SK-N-SH (cell line): Measurements from ENCODE around the gene AUTS2. TPM values are rescaled to one million over a fixed set of nuclear protein-coding genes. Genes with fewer than 3 reads are reported as not detected.

Source experiments
- CTCF ChIA-PET: fragments of 300-600, 350-600 bp; formaldehyde crosslinking; extraction: SDS; loops from one replicate; lab custom pipeline; 2021; lab: Yijun Ruan, JAX
- POLR2A ChIA-PET: fragments of 350-600 bp; sonication (Branson Sonifier 250); formaldehyde crosslinking; extraction: SDS; loops from one replicate; lab custom pipeline; 2020; ENCODE audit warnings: antibody characterized with exemption, inconsistent platforms; lab: Yijun Ruan, JAX
- DNase-seq: peaks from one replicate; pipeline ENCODE4 v3.0.0; 2012
- H2AFZ ChIP-seq: fragments of 200-600 bp; sonication (generic); 2 replicates; pipeline ENCODE4 v1.8.1; 2016; ENCODE audit warnings: antibody characterized with exemption, mild to moderate bottlenecking, low read depth
- H3F3A ChIP-seq: fragments of 200-600 bp; sonication (generic); replicated peaks from 2 replicates; pipeline ENCODE3; 2016; ENCODE audit warnings: antibody characterized with exemption, mild to moderate bottlenecking; ENCODE audit not compliant: insufficient read depth
- H3K27ac ChIP-seq, 2 experiments: fragments of 200-500 bp in 1 of 2; fragments of 200-600 bp in 1 of 2; sonication (Bioruptor generic) in 1 of 2; sonication (generic), shearing (Covaris generic) in 1 of 2; 2 replicates each; pipeline versions ENCODE4 v1.5.1 to v1.6.1; 2014 to 2016; ENCODE audit warnings: low read depth in 2 of 2, inconsistent platforms in 1 of 2, low read length in 1 of 2, mild to moderate bottlenecking in 1 of 2, mixed read lengths in 1 of 2
- H3K27me3 ChIP-seq: fragments of 200-600 bp; sonication (generic), shearing (Covaris generic); 2 replicates; pipeline ENCODE4 v1.6.1; 2016; ENCODE audit warnings: mixed run types; ENCODE audit not compliant: insufficient read depth
- H3K36me3 ChIP-seq, 2 experiments: fragments of 200-500 bp in 1 of 2; fragments of 200-600 bp in 1 of 2; sonication (Bioruptor generic) in 1 of 2; sonication (generic) in 1 of 2; replicated peaks in 1 of 2; 2 replicates each; pipeline versions ENCODE3 to v1.5.1; 2014 to 2016; ENCODE audit warnings: low read length in 1 of 2, mild to moderate bottlenecking in 1 of 2; ENCODE audit not compliant: insufficient read depth in 2 of 2, control insufficient read depth in 1 of 2
- H3K4me1 ChIP-seq, 2 experiments: fragments of 200-500 bp in 1 of 2; fragments of 200-600 bp in 1 of 2; sonication (Bioruptor generic) in 1 of 2; sonication (generic), shearing (Covaris generic) in 1 of 2; 2 replicates each; pipeline versions ENCODE4 v1.5.1 to v1.6.1; 2014 to 2016; ENCODE audit warnings: low read depth in 1 of 2, low read length in 1 of 2, mixed run types in 1 of 2; ENCODE audit not compliant: insufficient read depth in 2 of 2, control insufficient read depth in 1 of 2
- H3K4me2 ChIP-seq: fragments of 200-600 bp; sonication (generic), shearing (Covaris generic); 2 replicates; pipeline ENCODE4 v1.6.1; 2017; ENCODE audit warnings: mixed run types
- H3K4me3 ChIP-seq, 2 experiments: fragments of 200-500 bp in 1 of 2; fragments of 200-600 bp in 1 of 2; sonication (Bioruptor generic) in 1 of 2; sonication (generic), shearing (Covaris generic) in 1 of 2; 2 replicates each; pipeline versions ENCODE4 v1.5.1 to v1.8.1; 2014 to 2016; ENCODE audit warnings: low read depth in 2 of 2, inconsistent platforms in 1 of 2, low read length in 1 of 2, mild to moderate bottlenecking in 1 of 2, mixed read lengths in 1 of 2, moderate library complexity in 1 of 2
- H3K79me2 ChIP-seq: fragments of 200-600 bp; sonication (generic); 2 replicates; pipeline ENCODE4 v1.8.1; 2017; ENCODE audit warnings: mild to moderate bottlenecking; ENCODE audit not compliant: insufficient read depth
- H3K9ac ChIP-seq: fragments of 200-600 bp; sonication (generic); 2 replicates; pipeline ENCODE4 v1.6.1; 2017; ENCODE audit warnings: mixed run types
- H3K9me2 ChIP-seq: fragments of 200-600 bp; sonication (generic); 2 replicates; pipeline ENCODE4 v1.6.1; 2017; ENCODE audit warnings: mixed run types
- H3K9me3 ChIP-seq: fragments of 200-600 bp; sonication (generic); 2 replicates; pipeline ENCODE4 v1.6.1; 2017; ENCODE audit warnings: mixed run types, mild to moderate bottlenecking, moderate library complexity
- H4K20me1 ChIP-seq: fragments of 200-600 bp; sonication (generic); 2 replicates; pipeline ENCODE4 v1.6.1; 2017; ENCODE audit warnings: mild to moderate bottlenecking, mixed run types; ENCODE audit not compliant: insufficient read depth
- CHD2 ChIP-seq: fragments of 150-350 bp; IDR thresholded peaks from 2 replicates; pipeline ENCODE4 v1.6.1; 2018; ENCODE audit warnings: low read length; ENCODE audit not compliant: partially characterized antibody
- EZH2phosphoT487 ChIP-seq: fragments of 200-600 bp; sonication (generic); IDR thresholded peaks from 2 replicates; pipeline ENCODE4 v1.6.1; 2017; ENCODE audit warnings: low read depth, mixed run types, mild to moderate bottlenecking, antibody characterized with exemption, moderate library complexity, borderline replicate concordance
- FOSL2 ChIP-seq: IDR thresholded peaks from 2 replicates; pipeline ENCODE4 v1.4.0; 2012; ENCODE audit warnings: low read depth, mild to moderate bottlenecking, moderate library complexity, borderline replicate concordance
- FOXJ3 ChIP-seq: sonication (generic); formaldehyde crosslinking; IDR thresholded peaks from 2 replicates; pipeline ENCODE4 v1.5.1; 2020; ENCODE audit warnings: mild to moderate bottlenecking, missing genetic modification reagents
- GATA2 ChIP-seq: sonication (generic); formaldehyde crosslinking; IDR thresholded peaks from 2 replicates; pipeline ENCODE4 v1.5.0; 2020; ENCODE audit warnings: mild to moderate bottlenecking, missing genetic modification reagents
- JUND ChIP-seq: IDR thresholded peaks from 2 replicates; pipeline ENCODE4 v1.4.0; 2012
- MEF2A ChIP-seq: IDR thresholded peaks from 2 replicates; pipeline ENCODE4 v1.4.0; 2012; ENCODE audit warnings: low read depth, borderline replicate concordance
- MXI1 ChIP-seq: IDR thresholded peaks from 2 replicates; pipeline ENCODE4 v1.6.1; 2012; ENCODE audit warnings: mild to moderate bottlenecking, low read depth, low read length, improper control_type of control experiment
- NFIC ChIP-seq: IDR thresholded peaks from 2 replicates; pipeline ENCODE4 v1.4.0; 2012; ENCODE audit warnings: borderline replicate concordance
- RAD21 ChIP-seq: IDR thresholded peaks from 2 replicates; pipeline ENCODE4 v1.6.1; 2012; ENCODE audit warnings: mild to moderate bottlenecking, low read length
- RXRA ChIP-seq: IDR thresholded peaks from 2 replicates; pipeline ENCODE4 v1.4.0; 2012; ENCODE audit warnings: low read depth, mild to moderate bottlenecking, borderline replicate concordance
- TAF1 ChIP-seq: IDR thresholded peaks from 2 replicates; pipeline ENCODE4 v1.6.1; 2012; ENCODE audit warnings: low read depth, mild to moderate bottlenecking, low read length, moderate library complexity, borderline replicate concordance
- TCF12 ChIP-seq: IDR thresholded peaks from 2 replicates; pipeline ENCODE4 v1.4.0; 2012
- TEAD4 ChIP-seq: IDR thresholded peaks from 2 replicates; pipeline ENCODE4 v1.4.0; 2012; ENCODE audit warnings: mild to moderate bottlenecking, borderline replicate concordance; ENCODE audit not compliant: insufficient read depth
- YY1 ChIP-seq: IDR thresholded peaks from 2 replicates; pipeline ENCODE4 v1.4.0; 2012; ENCODE audit warnings: low read depth, mild to moderate bottlenecking
- whole genome bisulfite sequencing: methylation state at CpG from one replicate; pipeline ENCODE4 v1.1.6; 2017; ENCODE audit warnings: low lambda C conversion rate; 5-methylcytosine and 5-hydroxymethylcytosine counted together
- polyA plus RNA-seq, 3 experiments: library from polyadenylated mRNA; depleted of rRNA; stranded (reverse); fragments of >200 nt; gene quantifications; 2 replicates each; pipeline ENCODE4 v1.2.3, GENCODE V29; 2012
- TF ChIP-seq, protein P1 (sequence below): IDR thresholded peaks from 2 replicates; pipeline ENCODE4 v1.4.0; 2012; ENCODE audit warnings: low read depth, borderline replicate concordance
- TF ChIP-seq, protein P2 (sequence below): fragments of 150-350 bp; IDR thresholded peaks from 2 replicates; pipeline ENCODE4 v1.6.1; 2017; ENCODE audit warnings: antibody characterized with exemption, low read length, low read depth, borderline replicate concordance
- TF ChIP-seq, protein P3 (sequence below): fragments of 200-600 bp; sonication (generic); IDR thresholded peaks from 2 replicates; pipeline ENCODE4 v1.6.1; 2017; ENCODE audit warnings: antibody characterized with exemption, mild to moderate bottlenecking, moderate library complexity
- TF ChIP-seq, protein P4 (sequence below): IDR thresholded peaks from 2 replicates; pipeline ENCODE4 v1.6.1; 2012; ENCODE audit warnings: mild to moderate bottlenecking, low read depth, low read length, moderate library complexity

Gene AUTS2
- polyA plus RNA-seq, 1 of the 3 experiments (the other 2 are of a cell fraction) = 15.6 TPM

DNA sequence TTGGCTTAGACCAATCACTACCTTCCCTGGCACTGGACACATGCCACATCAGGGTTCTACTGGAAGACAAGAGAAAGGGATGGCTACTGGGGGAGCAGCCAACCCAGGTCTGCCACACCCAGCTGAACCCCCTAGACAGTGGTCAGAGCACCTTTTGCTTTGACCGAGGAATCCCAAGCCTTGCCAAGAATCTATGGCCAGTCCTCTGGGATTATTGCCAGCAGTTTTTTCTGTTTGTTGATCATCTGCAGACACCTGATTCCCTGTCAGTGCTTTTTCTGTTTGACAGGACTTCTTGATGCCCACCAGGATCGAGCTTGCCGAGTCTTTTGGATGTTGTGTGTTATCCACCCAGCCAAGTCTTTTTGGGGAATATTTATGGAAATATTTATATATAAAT is 1057.4 kb downstream of the AUTS2 start:
- H3K9me2 ChIP-seq = no peaks in the 10 kb centered on the region
- no peak overlapping the region for H2AFZ ChIP-seq
- H3K4me2 ChIP-seq = no peak overlapping the region
- no peak overlapping the region for H3K27ac ChIP-seq
- no peaks in the 10 kb centered on the region for H3K36me3 ChIP-seq
- no peak overlapping the region for H3K9ac ChIP-seq
- H3K4me1 ChIP-seq = peaks cover 0 to 6% of the 10 kb centered on the region in 2 experiments; a peak in 1 of 4 replicates
- H3K27me3 ChIP-seq = no peaks in the 10 kb centered on the region
- TF ChIP-seq EZH2phosphoT487 = no peak
- no peak for TF ChIP-seq GATA2 (CRISPR knock-in tag)
- TF ChIP-seq, protein P1, sequence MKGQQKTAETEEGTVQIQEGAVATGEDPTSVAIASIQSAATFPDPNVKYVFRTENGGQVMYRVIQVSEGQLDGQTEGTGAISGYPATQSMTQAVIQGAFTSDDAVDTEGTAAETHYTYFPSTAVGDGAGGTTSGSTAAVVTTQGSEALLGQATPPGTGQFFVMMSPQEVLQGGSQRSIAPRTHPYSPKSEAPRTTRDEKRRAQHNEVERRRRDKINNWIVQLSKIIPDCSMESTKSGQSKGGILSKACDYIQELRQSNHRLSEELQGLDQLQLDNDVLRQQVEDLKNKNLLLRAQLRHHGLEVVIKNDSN = no peak
- TF ChIP-seq CHD2 = no peak
- no peak for TF ChIP-seq TEAD4
- no peak for TF ChIP-seq MXI1
- TF ChIP-seq, protein P2, sequence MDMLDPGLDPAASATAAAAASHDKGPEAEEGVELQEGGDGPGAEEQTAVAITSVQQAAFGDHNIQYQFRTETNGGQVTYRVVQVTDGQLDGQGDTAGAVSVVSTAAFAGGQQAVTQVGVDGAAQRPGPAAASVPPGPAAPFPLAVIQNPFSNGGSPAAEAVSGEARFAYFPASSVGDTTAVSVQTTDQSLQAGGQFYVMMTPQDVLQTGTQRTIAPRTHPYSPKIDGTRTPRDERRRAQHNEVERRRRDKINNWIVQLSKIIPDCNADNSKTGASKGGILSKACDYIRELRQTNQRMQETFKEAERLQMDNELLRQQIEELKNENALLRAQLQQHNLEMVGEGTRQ = no peak
- TF ChIP-seq TAF1 = no peak
- no peak for TF ChIP-seq FOXJ3
- DNase-seq = no peak
- 93% methylated on average over 3 of the region's 3 CpGs for WGBS
- H3K9me3 ChIP-seq = no peaks in the 10 kb centered on the region
- H3K4me3 ChIP-seq = no peak overlapping the region
- ChIA-PET CTCF (interaction anchor here (0.7 to 1.4 kb wide), 2 partner anchors 12 to 43 kb away, joined by 3 to 4 read pairs; no protein-coding TSS in a partner anchor), POLR2A (no interaction called here)
- H3F3A ChIP-seq = no peaks in the 10 kb centered on the region
- no peaks in the 10 kb centered on the region for H3K79me2 ChIP-seq
- no peaks in the 10 kb centered on the region for H4K20me1 ChIP-seq

DNA sequence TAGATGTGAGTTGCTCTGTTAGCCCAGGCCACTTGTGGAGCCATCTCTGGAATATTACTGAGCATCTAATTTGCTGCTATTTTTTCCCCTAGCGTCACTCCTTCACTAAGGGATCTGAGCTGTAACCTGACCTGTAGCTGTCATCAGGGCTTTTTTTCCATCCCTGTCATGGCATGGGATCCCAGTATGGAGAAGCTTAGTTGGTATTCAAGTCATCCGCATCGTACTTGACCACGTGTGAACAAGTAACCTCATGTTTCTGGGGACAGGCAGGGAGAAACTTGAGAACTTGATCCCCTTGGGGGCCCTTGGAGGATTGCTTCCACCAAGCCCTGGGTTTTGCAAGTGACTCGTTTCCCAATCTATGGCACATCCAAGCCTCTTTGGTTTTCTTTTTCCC is 1059.3 kb downstream of the AUTS2 start:
- H4K20me1 ChIP-seq = no peaks in the 10 kb centered on the region
- no peaks in the 10 kb centered on the region for H3K9me3 ChIP-seq
- H3K9me2 ChIP-seq = no peaks in the 10 kb centered on the region
- WGBS = 89% methylated on average over 5 of the region's 5 CpGs
- POLR2A ChIA-PET = no interaction called here
- H3K4me3 ChIP-seq = no peak overlapping the region
- no peak overlapping the region for H3K9ac ChIP-seq
- H3F3A ChIP-seq = no peaks in the 10 kb centered on the region
- no peaks in the 10 kb centered on the region for H3K36me3 ChIP-seq
- H3K27ac ChIP-seq = no peak overlapping the region
- no peaks in the 10 kb centered on the region for H3K79me2 ChIP-seq
- H3K4me2 ChIP-seq = no peak overlapping the region
- H3K4me1 ChIP-seq = peaks cover 0 to 6% of the 10 kb centered on the region in 2 experiments; a peak in 1 of 4 replicates
- CTCF ChIA-PET = interaction anchor here (1.1 to 1.4 kb wide), 3 partner anchors 29 to 93 kb away, joined by 3 to 4 read pairs (median 3); no protein-coding TSS in a partner anchor
- no peak for DNase-seq
- H3K27me3 ChIP-seq = no peaks in the 10 kb centered on the region
- no peak overlapping the region for H2AFZ ChIP-seq
- TF ChIP-seq NFIC (no peak), TCF12 (no peak), GATA2 (CRISPR knock-in tag) (no peak), JUND (no peak), MXI1 (no peak), YY1 (no peak), MEF2A (no peak), RAD21 (no peak), FOSL2 (no peak), RXRA (no peak)
- TF ChIP-seq, protein P3, sequence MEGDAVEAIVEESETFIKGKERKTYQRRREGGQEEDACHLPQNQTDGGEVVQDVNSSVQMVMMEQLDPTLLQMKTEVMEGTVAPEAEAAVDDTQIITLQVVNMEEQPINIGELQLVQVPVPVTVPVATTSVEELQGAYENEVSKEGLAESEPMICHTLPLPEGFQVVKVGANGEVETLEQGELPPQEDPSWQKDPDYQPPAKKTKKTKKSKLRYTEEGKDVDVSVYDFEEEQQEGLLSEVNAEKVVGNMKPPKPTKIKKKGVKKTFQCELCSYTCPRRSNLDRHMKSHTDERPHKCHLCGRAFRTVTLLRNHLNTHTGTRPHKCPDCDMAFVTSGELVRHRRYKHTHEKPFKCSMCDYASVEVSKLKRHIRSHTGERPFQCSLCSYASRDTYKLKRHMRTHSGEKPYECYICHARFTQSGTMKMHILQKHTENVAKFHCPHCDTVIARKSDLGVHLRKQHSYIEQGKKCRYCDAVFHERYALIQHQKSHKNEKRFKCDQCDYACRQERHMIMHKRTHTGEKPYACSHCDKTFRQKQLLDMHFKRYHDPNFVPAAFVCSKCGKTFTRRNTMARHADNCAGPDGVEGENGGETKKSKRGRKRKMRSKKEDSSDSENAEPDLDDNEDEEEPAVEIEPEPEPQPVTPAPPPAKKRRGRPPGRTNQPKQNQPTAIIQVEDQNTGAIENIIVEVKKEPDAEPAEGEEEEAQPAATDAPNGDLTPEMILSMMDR = no peak
- TF ChIP-seq, protein P2 = no peak
- TF ChIP-seq, protein P4, sequence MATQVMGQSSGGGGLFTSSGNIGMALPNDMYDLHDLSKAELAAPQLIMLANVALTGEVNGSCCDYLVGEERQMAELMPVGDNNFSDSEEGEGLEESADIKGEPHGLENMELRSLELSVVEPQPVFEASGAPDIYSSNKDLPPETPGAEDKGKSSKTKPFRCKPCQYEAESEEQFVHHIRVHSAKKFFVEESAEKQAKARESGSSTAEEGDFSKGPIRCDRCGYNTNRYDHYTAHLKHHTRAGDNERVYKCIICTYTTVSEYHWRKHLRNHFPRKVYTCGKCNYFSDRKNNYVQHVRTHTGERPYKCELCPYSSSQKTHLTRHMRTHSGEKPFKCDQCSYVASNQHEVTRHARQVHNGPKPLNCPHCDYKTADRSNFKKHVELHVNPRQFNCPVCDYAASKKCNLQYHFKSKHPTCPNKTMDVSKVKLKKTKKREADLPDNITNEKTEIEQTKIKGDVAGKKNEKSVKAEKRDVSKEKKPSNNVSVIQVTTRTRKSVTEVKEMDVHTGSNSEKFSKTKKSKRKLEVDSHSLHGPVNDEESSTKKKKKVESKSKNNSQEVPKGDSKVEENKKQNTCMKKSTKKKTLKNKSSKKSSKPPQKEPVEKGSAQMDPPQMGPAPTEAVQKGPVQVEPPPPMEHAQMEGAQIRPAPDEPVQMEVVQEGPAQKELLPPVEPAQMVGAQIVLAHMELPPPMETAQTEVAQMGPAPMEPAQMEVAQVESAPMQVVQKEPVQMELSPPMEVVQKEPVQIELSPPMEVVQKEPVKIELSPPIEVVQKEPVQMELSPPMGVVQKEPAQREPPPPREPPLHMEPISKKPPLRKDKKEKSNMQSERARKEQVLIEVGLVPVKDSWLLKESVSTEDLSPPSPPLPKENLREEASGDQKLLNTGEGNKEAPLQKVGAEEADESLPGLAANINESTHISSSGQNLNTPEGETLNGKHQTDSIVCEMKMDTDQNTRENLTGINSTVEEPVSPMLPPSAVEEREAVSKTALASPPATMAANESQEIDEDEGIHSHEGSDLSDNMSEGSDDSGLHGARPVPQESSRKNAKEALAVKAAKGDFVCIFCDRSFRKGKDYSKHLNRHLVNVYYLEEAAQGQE = no peak
